GM18517 (cell line): ENCODE measurements around the gene DISC1.
"Not testable (repeated sequence)": the region's sequence is repeated elsewhere in the genome, so short reads cannot be mapped to it uniquely, and the experiment has no call there.

Source experiments
- ATAC-seq: cut with Tn5 transposase; IDR thresholded peaks from one replicate; pipeline ENCODE4 v1.9.1; 2021; ENCODE audit warnings: mild to moderate bottlenecking, moderate library complexity; ENCODE audit not compliant: unreplicated experiment

DISC1 gene

DNA sequence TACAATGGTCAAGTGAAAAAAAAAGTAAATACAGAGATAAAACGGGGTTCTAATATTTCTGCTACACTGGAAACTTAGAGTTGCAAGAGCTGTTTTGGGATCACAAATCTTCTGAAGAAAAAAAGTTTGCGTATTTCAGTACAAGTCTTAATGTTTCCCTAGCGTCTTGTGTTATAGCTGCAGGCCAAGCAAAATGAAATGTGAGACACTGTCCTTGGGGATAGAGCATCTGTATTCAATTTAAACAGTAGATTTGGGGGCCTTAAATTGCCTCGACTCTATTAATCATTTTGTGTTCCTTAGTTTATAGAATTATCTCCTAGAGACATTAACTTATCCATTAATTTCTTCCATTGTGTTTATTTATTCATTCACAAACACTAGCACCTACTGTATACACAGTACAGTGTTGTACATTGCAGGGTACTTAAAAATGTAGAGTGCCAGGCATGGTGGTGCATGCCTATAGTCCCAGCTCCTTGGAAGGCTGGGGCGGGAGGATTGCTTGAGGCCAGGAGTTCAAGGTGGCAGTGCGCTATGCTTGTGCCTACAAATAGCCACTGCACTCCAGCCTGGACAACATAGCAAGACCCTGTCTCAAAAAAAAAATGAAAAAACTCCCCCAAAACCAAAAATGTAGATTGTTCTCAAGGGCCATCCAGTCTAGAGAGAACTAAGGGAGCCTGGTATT lies 7.9 kb downstream of the DISC1 start:
- no peak for ATAC-seq

GRCh38 chr1:231636157-231636556 lies 9.6 kb downstream of the DISC1 start:
- no peak for ATAC-seq

GRCh38 chr1:231636922-231637321 lies 10.3 kb downstream of the DISC1 start:
- ATAC-seq, result not testable (repeated sequence)

DNA sequence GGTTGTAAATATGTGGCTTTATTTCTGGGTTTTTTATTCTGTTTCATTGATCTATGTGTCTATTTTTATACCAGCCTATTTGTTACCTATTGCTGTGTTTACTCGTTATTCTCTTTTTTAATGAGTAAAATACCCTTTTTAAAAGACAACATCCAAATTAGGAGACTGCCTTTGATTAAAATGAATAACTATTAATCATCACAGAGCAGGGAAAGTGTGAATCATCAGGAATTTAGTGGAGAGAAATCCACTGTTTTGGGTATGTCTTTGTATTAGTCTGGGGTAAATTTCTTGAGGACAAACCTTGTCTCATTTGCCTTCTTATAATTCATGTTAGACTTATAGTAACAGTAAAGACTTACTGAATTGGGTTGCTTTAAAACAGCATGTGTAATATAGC lies 12.1 kb downstream of the DISC1 start:
- no peak for ATAC-seq

- ATAC-seq, result no peak
Observed at GRCh38 chr1:231639819-231640218, 13.2 kb downstream of the DISC1 start.

- not testable (repeated sequence) for ATAC-seq
Observed at GRCh38 chr1:231641444-231641843, 14.9 kb downstream of the DISC1 start.

- not testable (repeated sequence) for ATAC-seq
Observed at GRCh38 chr1:231642061-231642460, 15.5 kb downstream of the DISC1 start.

- ATAC-seq, result no peak
Observed at GRCh38 chr1:231642618-231643017, 16.0 kb downstream of the DISC1 start.

GRCh38 chr1:231643071-231643934 lies 16.7 kb downstream of the DISC1 start:
- no peak for ATAC-seq

GRCh38 chr1:231643935-231644237 lies 17.3 kb downstream of the DISC1 start:
- ATAC-seq, result no peak

GRCh38 chr1:231645634-231646033 lies 19.0 kb downstream of the DISC1 start:
- ATAC-seq, result not testable (repeated sequence)

DNA sequence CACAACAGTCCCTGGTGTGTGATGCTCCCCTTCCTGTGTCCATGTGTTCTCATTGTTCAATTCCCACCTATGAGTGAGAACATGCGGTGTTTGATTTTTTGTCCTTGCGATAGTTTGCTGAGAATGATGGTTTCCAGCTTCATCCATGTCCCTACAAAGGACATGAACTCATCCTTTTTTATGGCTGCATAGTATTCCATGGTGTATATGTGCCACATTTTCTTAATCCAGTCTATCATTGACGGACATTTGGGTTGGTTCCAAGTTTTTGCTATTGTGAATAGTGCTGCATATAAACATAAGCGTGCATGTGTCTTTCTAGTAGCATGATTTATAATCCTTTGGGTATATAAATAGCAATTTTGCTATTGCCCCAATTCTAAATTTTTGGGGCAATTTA lies 19.6 kb downstream of the DISC1 start:
- not testable (repeated sequence) for ATAC-seq

DNA sequence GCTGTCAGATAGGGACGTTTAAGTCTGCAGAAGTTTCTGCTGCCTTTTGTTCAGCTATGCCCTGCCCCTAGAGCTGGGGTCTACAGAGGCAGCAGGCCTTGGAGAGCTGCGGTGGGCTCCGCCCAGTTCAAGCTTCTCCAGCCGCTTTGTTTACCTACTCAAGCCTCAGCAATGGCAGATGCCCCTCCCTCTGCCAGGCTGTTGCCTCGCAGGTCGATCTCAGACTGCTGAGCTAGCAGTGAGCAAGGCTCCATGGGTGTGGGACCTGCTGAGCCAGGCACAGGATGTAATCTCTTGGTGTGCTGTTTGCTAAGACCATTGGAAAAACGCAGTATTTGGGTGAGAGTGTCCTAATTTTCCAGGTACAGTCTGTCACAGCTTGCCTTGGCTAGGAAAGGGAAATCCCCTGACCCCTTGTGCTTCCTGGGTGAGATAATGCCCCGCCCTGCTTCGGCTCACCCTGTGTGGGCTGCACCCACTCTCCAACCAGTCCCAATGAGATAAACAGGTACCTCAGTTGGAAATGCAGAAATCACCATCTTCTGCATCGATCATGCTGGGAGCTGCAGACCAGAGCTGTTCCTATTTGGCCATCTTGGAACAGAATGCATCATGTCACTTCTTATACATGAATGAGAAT lies 25.2 kb downstream of the DISC1 start:
- not testable (repeated sequence) for ATAC-seq

DNA sequence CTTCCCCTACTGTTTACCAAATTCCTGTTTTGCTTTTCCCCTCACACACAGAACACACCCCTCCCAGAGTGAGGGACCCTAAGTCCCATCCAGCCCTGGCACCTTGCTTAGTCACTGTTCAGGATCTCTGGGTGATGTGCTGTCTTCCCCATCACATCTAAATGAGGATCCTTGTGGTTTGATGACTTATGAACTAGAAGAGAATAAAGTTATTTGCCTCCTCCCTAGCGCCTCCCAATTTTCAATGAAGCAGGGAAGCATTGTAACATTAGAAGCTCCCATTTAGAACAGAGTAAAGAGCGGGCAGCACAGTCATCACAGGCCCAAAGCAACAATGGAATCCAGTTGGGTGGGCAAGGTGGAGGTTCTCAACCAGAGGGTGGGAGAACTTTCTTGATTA lies 27.0 kb downstream of the DISC1 start:
- no peak for ATAC-seq

DNA sequence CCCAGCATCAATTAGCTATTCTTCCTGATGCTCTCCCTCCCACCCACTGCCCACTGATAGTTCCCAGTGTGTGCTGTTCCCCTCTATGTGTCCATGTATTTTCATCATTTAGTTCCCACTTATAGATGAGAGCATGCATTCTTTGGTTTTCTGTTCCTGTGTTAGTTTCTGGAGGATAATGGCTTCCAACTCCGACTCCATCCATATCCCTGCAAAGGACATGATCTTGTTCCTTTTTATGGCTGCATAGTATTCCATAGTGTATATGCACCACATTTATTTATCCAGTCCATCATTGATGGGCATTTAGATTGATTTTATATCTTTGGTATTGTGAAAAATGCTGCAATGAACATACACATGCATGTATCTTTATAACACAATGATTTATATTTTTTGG lies 30.2 kb downstream of the DISC1 start:
- ATAC-seq, result no peak

DNA sequence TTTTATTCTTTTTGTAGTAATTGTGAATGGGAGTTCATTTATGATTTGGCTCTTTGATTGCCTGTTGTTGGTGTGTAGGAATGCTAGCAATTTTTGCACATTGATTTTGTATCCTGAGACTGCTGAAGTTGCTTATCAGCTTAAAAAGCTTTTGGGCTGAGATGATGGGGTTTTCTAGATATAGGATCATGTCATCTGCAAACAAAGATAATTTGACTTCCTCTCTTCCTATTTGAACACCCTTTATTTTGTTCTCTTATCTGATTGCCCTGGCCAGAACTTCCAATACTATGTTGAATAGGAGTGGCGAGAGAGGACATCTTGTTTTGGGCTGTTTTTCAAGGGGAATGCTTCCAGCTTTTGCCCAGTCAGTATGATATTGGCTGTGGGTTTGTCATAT lies 31.6 kb downstream of the DISC1 start:
- not testable (repeated sequence) for ATAC-seq

- ATAC-seq, result no peak
Observed at GRCh38 chr1:231660198-231660597, 33.6 kb downstream of the DISC1 start.

DNA sequence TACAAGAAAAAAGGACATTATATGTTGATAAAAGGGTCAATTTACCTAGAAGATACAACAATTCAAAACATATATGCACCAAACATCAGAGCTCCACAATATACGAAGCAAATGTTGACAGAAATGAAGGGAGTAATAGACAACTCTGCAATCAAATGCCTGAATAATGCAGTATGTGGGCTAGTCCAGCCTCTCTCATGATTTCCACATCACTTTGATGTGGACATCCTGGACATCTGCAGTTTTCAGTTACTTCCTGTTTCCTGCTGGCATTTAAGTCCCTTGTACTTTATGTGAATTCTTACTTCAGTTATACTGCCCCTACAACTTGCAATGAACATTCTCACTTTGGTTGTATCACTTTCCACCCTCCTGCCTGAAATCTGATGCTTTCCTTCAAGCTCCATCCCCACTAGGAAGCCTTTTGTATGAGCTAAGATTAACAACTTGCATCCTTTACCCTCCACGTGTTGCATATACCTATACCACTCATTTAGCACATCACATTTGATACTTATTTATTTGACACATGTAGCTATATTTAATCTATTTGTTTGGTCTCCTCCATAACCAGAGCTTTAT lies 36.7 kb downstream of the DISC1 start:
- no peak for ATAC-seq

- ATAC-seq, result no peak
Observed at GRCh38 chr1:231665101-231665500, 38.5 kb downstream of the DISC1 start.

GRCh38 chr1:231665726-231666125 lies 39.1 kb downstream of the DISC1 start:
- ATAC-seq, result no peak

- no peak for ATAC-seq
Observed at GRCh38 chr1:231666220-231666936, 39.8 kb downstream of the DISC1 start.
